DOHH2 (cell line): ENCODE measurements around the gene KCNH1.

Experiments used
- H3F3A ChIP-seq: fragments of 200-600 bp; sonication (generic), shearing (Covaris generic); 2 replicates; pipeline ENCODE4 v1.6.0; 2016; ENCODE audit warnings: antibody characterized with exemption, mild to moderate bottlenecking; ENCODE audit not compliant: control insufficient read depth, insufficient read depth
- H3K27ac ChIP-seq: fragments of 200-600 bp; sonication (generic); 2 replicates; pipeline ENCODE4 v1.5.1; 2014; ENCODE audit warnings: low read depth, mild to moderate bottlenecking, low read length, moderate library complexity
- H3K27me3 ChIP-seq: fragments of 200-600 bp; sonication (generic); 2 replicates; pipeline ENCODE4 v1.6.1; 2014; ENCODE audit warnings: mild to moderate bottlenecking, low read length, mixed read lengths; ENCODE audit not compliant: control insufficient read depth
- H3K36me3 ChIP-seq: fragments of 200-600 bp; sonication (generic); 2 replicates; pipeline ENCODE4 v1.6.1; 2014; ENCODE audit warnings: mild to moderate bottlenecking, low read length, moderate library complexity, mixed read lengths; ENCODE audit not compliant: control insufficient read depth
- H3K4me1 ChIP-seq: fragments of 200-600 bp; sonication (generic); 2 replicates; pipeline ENCODE4 v1.6.1; 2014; ENCODE audit warnings: mild to moderate bottlenecking, low read length, mixed read lengths; ENCODE audit not compliant: control insufficient read depth
- H3K4me2 ChIP-seq: fragments of 200-600 bp; sonication (generic); 2 replicates; pipeline ENCODE4 v1.6.0; 2014; ENCODE audit warnings: mild to moderate bottlenecking, low read length, moderate library complexity
- H3K4me3 ChIP-seq: fragments of 200-600 bp; sonication (generic); 2 replicates; pipeline ENCODE4 v1.5.1; 2014; ENCODE audit warnings: mild to moderate bottlenecking, low read length, mixed read lengths
- H3K79me2 ChIP-seq: fragments of 200-600 bp; sonication (generic); 2 replicates; pipeline ENCODE4 v1.6.1; 2014; ENCODE audit warnings: mild to moderate bottlenecking, low read length, mixed read lengths; ENCODE audit not compliant: control insufficient read depth
- H3K9me2 ChIP-seq: fragments of 200-600 bp; sonication (generic); replicated peaks from 2 replicates; pipeline ENCODE4 v1.6.1; 2014; ENCODE audit warnings: mild to moderate bottlenecking, low read length, mixed read lengths; ENCODE audit not compliant: control insufficient read depth
- H3K9me3 ChIP-seq: fragments of 200-600 bp; sonication (generic); 2 replicates; pipeline ENCODE4 v1.6.1; 2014; ENCODE audit warnings: antibody characterized with exemption, low read length, mixed read lengths; ENCODE audit not compliant: control insufficient read depth, insufficient read depth
- H4K20me1 ChIP-seq: fragments of 200-600 bp; sonication (generic); 2 replicates; pipeline ENCODE4 v1.6.0; 2014; ENCODE audit warnings: low read depth, mild to moderate bottlenecking, antibody characterized with exemption, low read length, moderate library complexity; ENCODE audit not compliant: control insufficient read depth, insufficient read depth
- EZH2phosphoT487 ChIP-seq: fragments of 200-600 bp; sonication (generic); IDR thresholded peaks from 2 replicates; pipeline ENCODE4 v1.6.1; 2017; ENCODE audit warnings: borderline replicate concordance, mild to moderate bottlenecking, antibody characterized with exemption, low read length, moderate library complexity, mixed read lengths
- TF ChIP-seq, protein P1 (sequence below): fragments of 200-600 bp; sonication (generic); IDR thresholded peaks from one replicate; pipeline ENCODE4 v1.5.1; 2014; ENCODE audit warnings: antibody characterized with exemption, mild to moderate bottlenecking, low read depth, low read length; ENCODE audit not compliant: poor library complexity, severe bottlenecking

Gene KCNH1

GRCh38 chr1:210739627-210740026 lies 394.3 kb downstream of the KCNH1 start:
- Histone ChIP-seq H3K4me3 (no peak overlapping the region), H3F3A (no peaks in the 10 kb centered on the region), H3K27ac (no peak overlapping the region), H3K36me3 (no peaks in the 10 kb centered on the region), H3K79me2 (no peaks in the 10 kb centered on the region), H3K9me3 (no peaks in the 10 kb centered on the region), H3K27me3 (no peaks in the 10 kb centered on the region), H3K4me2 (no peak overlapping the region), H4K20me1 (no peaks in the 10 kb centered on the region), H3K9me2 (no peaks in the 10 kb centered on the region), H3K4me1 (no peaks in the 10 kb centered on the region)
- no peak for TF ChIP-seq EZH2phosphoT487
- TF ChIP-seq, protein P1, sequence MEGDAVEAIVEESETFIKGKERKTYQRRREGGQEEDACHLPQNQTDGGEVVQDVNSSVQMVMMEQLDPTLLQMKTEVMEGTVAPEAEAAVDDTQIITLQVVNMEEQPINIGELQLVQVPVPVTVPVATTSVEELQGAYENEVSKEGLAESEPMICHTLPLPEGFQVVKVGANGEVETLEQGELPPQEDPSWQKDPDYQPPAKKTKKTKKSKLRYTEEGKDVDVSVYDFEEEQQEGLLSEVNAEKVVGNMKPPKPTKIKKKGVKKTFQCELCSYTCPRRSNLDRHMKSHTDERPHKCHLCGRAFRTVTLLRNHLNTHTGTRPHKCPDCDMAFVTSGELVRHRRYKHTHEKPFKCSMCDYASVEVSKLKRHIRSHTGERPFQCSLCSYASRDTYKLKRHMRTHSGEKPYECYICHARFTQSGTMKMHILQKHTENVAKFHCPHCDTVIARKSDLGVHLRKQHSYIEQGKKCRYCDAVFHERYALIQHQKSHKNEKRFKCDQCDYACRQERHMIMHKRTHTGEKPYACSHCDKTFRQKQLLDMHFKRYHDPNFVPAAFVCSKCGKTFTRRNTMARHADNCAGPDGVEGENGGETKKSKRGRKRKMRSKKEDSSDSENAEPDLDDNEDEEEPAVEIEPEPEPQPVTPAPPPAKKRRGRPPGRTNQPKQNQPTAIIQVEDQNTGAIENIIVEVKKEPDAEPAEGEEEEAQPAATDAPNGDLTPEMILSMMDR: no peak

DNA sequence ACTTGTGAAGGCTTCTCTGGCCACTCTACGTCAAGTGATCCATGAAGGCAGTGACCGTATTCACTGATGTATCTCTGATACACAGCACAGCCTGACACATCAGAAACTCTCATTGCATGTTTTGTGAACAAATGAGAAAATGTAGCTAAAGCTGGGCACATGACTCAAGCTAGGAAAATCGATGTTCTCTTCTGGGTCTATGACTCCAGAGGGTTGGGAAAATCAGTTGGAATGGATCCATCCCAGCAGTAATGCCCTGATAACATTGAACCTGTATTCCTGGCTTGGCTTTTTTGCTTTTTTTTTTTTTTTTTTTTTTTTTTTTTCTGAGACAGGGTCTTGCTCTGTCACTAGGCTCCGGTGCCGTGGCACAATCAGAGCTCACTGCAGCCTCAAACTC lies 395.7 kb downstream of the KCNH1 start:
- H3K27me3 ChIP-seq: no peaks in the 10 kb centered on the region
- H3K79me2 ChIP-seq: no peaks in the 10 kb centered on the region
- H3K9me2 ChIP-seq: no peaks in the 10 kb centered on the region
- H3K4me3 ChIP-seq: no peak overlapping the region
- no peaks in the 10 kb centered on the region for H3F3A ChIP-seq
- TF ChIP-seq, protein P1: no peak
- TF ChIP-seq EZH2phosphoT487: no peak
- H4K20me1 ChIP-seq: no peaks in the 10 kb centered on the region
- H3K36me3 ChIP-seq: no peaks in the 10 kb centered on the region
- no peaks in the 10 kb centered on the region for H3K4me1 ChIP-seq
- H3K27ac ChIP-seq: no peak overlapping the region
- no peak overlapping the region for H3K4me2 ChIP-seq
- no peaks in the 10 kb centered on the region for H3K9me3 ChIP-seq

GRCh38 chr1:210736713-210737112 lies 397.2 kb downstream of the KCNH1 start:
- Histone ChIP-seq H3K9me2 (no peaks in the 10 kb centered on the region), H3K4me1 (no peaks in the 10 kb centered on the region), H3K27me3 (no peaks in the 10 kb centered on the region), H3K9me3 (no peaks in the 10 kb centered on the region), H3K27ac (no peak overlapping the region), H3K4me2 (no peak overlapping the region), H3K79me2 (no peaks in the 10 kb centered on the region), H3F3A (no peaks in the 10 kb centered on the region), H4K20me1 (no peaks in the 10 kb centered on the region), H3K36me3 (no peaks in the 10 kb centered on the region), H3K4me3 (no peak overlapping the region)
- no peak for TF ChIP-seq EZH2phosphoT487
- TF ChIP-seq, protein P1: no peak

- Histone ChIP-seq H3K4me2 (no peak overlapping the region), H3F3A (no peaks in the 10 kb centered on the region)
- TF ChIP-seq, protein P1: no peak
- no peak for TF ChIP-seq EZH2phosphoT487
Observed at GRCh38 chr1:210731597-210731996, 402.4 kb downstream of the KCNH1 start.

More at GRCh38 chr1:210731597-210731996, 402.4 kb downstream of the KCNH1 start:
- Histone ChIP-seq H3K27me3 (no peaks in the 10 kb centered on the region), H3K36me3 (no peaks in the 10 kb centered on the region), H3K79me2 (no peaks in the 10 kb centered on the region), H3K9me3 (no peaks in the 10 kb centered on the region), H3K4me1 (no peaks in the 10 kb centered on the region), H4K20me1 (no peaks in the 10 kb centered on the region), H3K4me3 (no peak overlapping the region), H3K27ac (no peak overlapping the region), H3K9me2 (no peaks in the 10 kb centered on the region)
